Gastroesophageal sphincter (tissue), 4 donors: ENCODE measurements around the gene FCMR. TPM values are rescaled to one million over a fixed set of nuclear protein-coding genes. Genes with fewer than 3 reads are reported as not detected.

Source experiments
- ATAC-seq: fragments of 150-250 bp; one replicate; pipeline ENCODE4 v1.9.1; 2016; ENCODE audit warnings: mild to moderate bottlenecking, moderate library complexity
- H3K27ac ChIP-seq, 4 donors: fragments of 200-600 bp; sonication (generic) in 3 of 4; 1 replicate in 3 of 4; 2 replicates in 1 of 4; pipeline ENCODE4 v1.5.1; 2016 to 2019
- H3K27me3 ChIP-seq: fragments of 200-600 bp; sonication (generic); one replicate; pipeline ENCODE4 v1.5.1; 2019
- H3K36me3 ChIP-seq, 2 donors: fragments of 200-600 bp; sonication (generic); one replicate each; pipeline ENCODE4 v1.5.1; 2019; ENCODE audit warnings: control low read depth in 1 of 2
- H3K4me1 ChIP-seq, 3 donors: fragments of 200-600 bp; sonication (generic); 1 replicate in 2 of 3; 2 replicates in 1 of 3; pipeline ENCODE4 v1.5.1; 2016 to 2019; ENCODE audit warnings: control low read depth in 2 of 3
- H3K4me3 ChIP-seq, 2 donors: fragments of 200-600 bp; sonication (generic); one replicate each; pipeline ENCODE4 v1.5.1; 2019; ENCODE audit warnings: mild to moderate bottlenecking in 1 of 2, moderate library complexity in 1 of 2
- H3K9me3 ChIP-seq, 3 donors: fragments of 200-600 bp; sonication (generic); one replicate each; pipeline ENCODE4 v1.5.1; 2017 to 2019; ENCODE audit warnings: control low read depth in 2 of 3
- CTCF ChIP-seq, 4 experiments: fragments of 200-600 bp in 2 of 4; fragments of 450-650 bp in 2 of 4; sonication (generic) in 1 of 4; IDR thresholded peaks; one replicate each; pipeline ENCODE4 v1.5.1; 2017 to 2019; ENCODE audit warnings: antibody characterized with exemption in 4 of 4, mild to moderate bottlenecking in 2 of 4, moderate library complexity in 2 of 4
- EP300 ChIP-seq: sonication (generic); formaldehyde crosslinking; IDR thresholded peaks from one replicate; pipeline ENCODE4 v1.6.1; 2017; ENCODE audit warnings: antibody characterized with exemption, mild to moderate bottlenecking
- POLR2A ChIP-seq, 2 donors: fragments of 450-650 bp; IDR thresholded peaks; one replicate each; pipeline ENCODE4 v1.6.1; 2017; ENCODE audit warnings: antibody characterized with exemption in 2 of 2, mild to moderate bottlenecking in 2 of 2, moderate library complexity in 1 of 2
- POLR2AphosphoS5 ChIP-seq: sonication (generic); formaldehyde crosslinking; IDR thresholded peaks from one replicate; pipeline ENCODE4 v1.6.1; 2017; ENCODE audit warnings: antibody characterized with exemption
- WGBS, 2 donors: methylation state at CpG; one replicate each; pipeline ENCODE4 v1.1.5; 2018; ENCODE audit warnings: low coverage in 1 of 2; 5-methylcytosine and 5-hydroxymethylcytosine counted together
- total RNA-seq, 4 donors: library from RNA; depleted of rRNA; stranded (reverse); fragments of >200 nt; gene quantifications; one replicate each; pipeline ENCODE4 v1.1.0, GENCODE V29; 2016

The FCMR gene
- total RNA-seq, 4 donors from 2014 or later: 1.0 to 4.1 (median 1.6) TPM; not detected in 1

- ATAC-seq: no peak
- H3K27me3 ChIP-seq: peaks cover 28% of the 10 kb centered on the region
- H3K4me3 ChIP-seq: no peak overlapping the region
- WGBS, 2 donors: 57% methylated on average over 2 of the region's 4 CpGs
- no peaks in the 10 kb centered on the region for H3K36me3 ChIP-seq
- TF ChIP-seq POLR2AphosphoS5: no peak
- no peaks in the 10 kb centered on the region for H3K9me3 ChIP-seq
- peaks cover 0 to 19% (median 10%) of the 10 kb centered on the region in 3 donors for H3K4me1 ChIP-seq
- no peak overlapping the region for H3K27ac ChIP-seq
These were observed 16.2 kb downstream of the FCMR start for GRCh38 chr1:206905295-206906164.

GRCh38 chr1:206904423-206905142 lies 17.2 kb downstream of the FCMR start:
- WGBS, 2 donors: 77 to 96% methylated on average over 5 of the region's 10 CpGs
- Histone ChIP-seq H3K4me3 (no peak overlapping the region), H3K36me3 (no peaks in the 10 kb centered on the region), H3K27ac (no peak overlapping the region), H3K9me3 (no peaks in the 10 kb centered on the region), H3K4me1 (peaks cover 0 to 10% (median 6%) of the 10 kb centered on the region in 3 donors), H3K27me3 (peaks cover 18% of the 10 kb centered on the region)
- TF ChIP-seq EP300 (no peak), POLR2AphosphoS5 (no peak), POLR2A (IDR thresholded peaks at IDR 0.05) (no peak), CTCF (IDR thresholded peaks at IDR 0.05) (no peak)
- no peak for ATAC-seq

- WGBS, 2 donors: 75 to 89% methylated on average over 1 to 2 of the region's 2 CpGs
These were observed 18.1 kb downstream of the FCMR start for GRCh38 chr1:206903687-206904086.

GRCh38 chr1:206902702-206903101 lies 19.0 kb downstream of the FCMR start:
- H3K4me3 ChIP-seq: no peak overlapping the region
- H3K36me3 ChIP-seq: no peaks in the 10 kb centered on the region
- no peaks in the 10 kb centered on the region for H3K4me1 ChIP-seq
- no peak overlapping the region for H3K27ac ChIP-seq
- no peaks in the 10 kb centered on the region for H3K9me3 ChIP-seq
- peaks cover 10% of the 10 kb centered on the region for H3K27me3 ChIP-seq
- TF ChIP-seq POLR2A (IDR thresholded peaks at IDR 0.05) (no peak), POLR2AphosphoS5 (no peak)
- no peak for ATAC-seq
- 63 to 70% methylated on average over 1 of the region's 1 CpG for WGBS, 2 donors

More at GRCh38 chr1:206903687-206904086, 18.1 kb downstream of the FCMR start:
- Histone ChIP-seq H3K36me3 (no peaks in the 10 kb centered on the region), H3K27ac (no peak overlapping the region), H3K9me3 (no peaks in the 10 kb centered on the region), H3K27me3 (peaks cover 17% of the 10 kb centered on the region), H3K4me3 (no peak overlapping the region), H3K4me1 (peaks cover 0 to 1% (median 0%) of the 10 kb centered on the region in 3 donors)
- ATAC-seq: no peak
- TF ChIP-seq CTCF (IDR thresholded peaks at IDR 0.05): no peak
- TF ChIP-seq POLR2AphosphoS5: no peak
- no peak for TF ChIP-seq POLR2A (IDR thresholded peaks at IDR 0.05)
- TF ChIP-seq EP300: no peak

GRCh38 chr1:206901944-206902343 lies 19.8 kb downstream of the FCMR start:
- peaks cover 16% of the 10 kb centered on the region for H3K27me3 ChIP-seq
- H3K4me3 ChIP-seq: no peak overlapping the region
- ATAC-seq: no peak
- WGBS, 2 donors: 89 to 100% methylated on average over 1 to 6 of the region's 6 CpGs
- H3K27ac ChIP-seq: no peak overlapping the region
- no peak for TF ChIP-seq CTCF (IDR thresholded peaks at IDR 0.05)
- TF ChIP-seq EP300: no peak
- TF ChIP-seq POLR2AphosphoS5: no peak
- no peak for TF ChIP-seq POLR2A (IDR thresholded peaks at IDR 0.05)
- no peaks in the 10 kb centered on the region for H3K9me3 ChIP-seq
- no peaks in the 10 kb centered on the region for H3K36me3 ChIP-seq
- H3K4me1 ChIP-seq: no peaks in the 10 kb centered on the region
